GM21367 (cell line): ENCODE data around the gene MTHFD2.
"Not testable (repeated sequence)": the region's sequence is repeated elsewhere in the genome, so short reads cannot be mapped to it uniquely, and the experiment has no call there.

Experiments
- ATAC-seq: cut with Tn5 transposase; IDR thresholded peaks from one replicate; pipeline ENCODE4 v1.9.1; 2021; ENCODE audit not compliant: unreplicated experiment

MTHFD2 gene

DNA sequence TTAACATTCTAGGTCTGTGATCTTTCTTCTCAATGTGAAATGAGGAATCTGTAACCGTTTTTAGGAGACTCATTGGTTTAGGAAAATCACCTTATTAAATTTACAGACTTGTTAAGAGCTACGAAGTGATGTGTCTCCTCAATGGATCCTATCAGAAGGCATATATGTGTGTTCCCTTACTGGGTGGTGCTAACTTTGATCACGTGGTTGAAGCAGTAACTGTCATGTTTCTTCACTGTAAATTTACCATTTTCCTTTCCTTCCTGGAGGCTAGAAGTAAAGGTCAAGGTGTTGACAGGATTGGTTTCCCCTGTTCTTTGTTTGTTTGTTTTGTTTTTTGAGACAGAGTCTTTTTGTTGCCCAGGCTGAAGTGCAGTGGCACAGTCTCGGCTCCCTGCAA, 1.4 kb upstream of the MTHFD2 start:
- no peak for ATAC-seq

DNA sequence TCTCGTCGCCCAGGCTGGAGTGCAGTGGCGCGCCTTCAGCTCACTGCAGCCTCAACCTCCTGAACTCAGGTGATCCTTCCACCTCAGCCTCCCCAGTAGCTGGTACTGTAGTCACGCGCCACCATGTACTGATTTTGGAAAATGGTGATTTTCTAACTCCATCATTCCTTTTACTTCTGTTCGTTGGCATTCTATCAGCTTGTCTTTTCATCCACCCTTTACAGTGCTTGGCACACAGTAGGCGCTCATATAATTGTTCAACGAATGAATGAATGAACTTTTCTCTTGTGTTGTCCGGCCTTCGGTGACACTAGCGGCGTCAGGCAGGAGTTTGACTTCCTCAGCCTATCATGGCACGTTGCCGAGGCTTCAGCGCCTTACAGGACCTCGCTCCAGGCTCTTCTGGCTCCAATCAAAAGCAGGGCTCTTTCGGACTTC, 373 bp upstream of the MTHFD2 start:
- ATAC-seq, result no peak

DNA sequence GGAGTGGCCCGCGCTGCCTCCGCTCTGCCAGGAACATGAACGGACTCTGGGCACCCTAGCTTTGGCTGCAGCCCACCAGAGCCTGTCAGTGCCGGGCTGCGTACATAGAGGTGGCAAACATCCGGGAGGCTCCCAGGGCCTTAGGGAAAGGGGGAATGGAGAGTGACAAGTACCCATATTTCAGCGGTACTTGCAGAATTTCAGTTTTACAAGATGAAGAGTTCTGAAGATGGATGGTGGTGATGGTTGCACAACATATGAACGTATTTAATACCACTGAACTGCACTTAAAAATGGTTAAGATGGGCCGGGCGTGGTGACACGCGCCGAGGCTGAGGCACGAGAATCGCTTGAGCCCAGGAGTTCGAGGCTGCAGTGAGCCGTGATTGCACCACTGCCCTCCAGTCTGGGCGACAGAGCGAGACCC, 873 bp downstream of the MTHFD2 start:
- no peak for ATAC-seq

DNA sequence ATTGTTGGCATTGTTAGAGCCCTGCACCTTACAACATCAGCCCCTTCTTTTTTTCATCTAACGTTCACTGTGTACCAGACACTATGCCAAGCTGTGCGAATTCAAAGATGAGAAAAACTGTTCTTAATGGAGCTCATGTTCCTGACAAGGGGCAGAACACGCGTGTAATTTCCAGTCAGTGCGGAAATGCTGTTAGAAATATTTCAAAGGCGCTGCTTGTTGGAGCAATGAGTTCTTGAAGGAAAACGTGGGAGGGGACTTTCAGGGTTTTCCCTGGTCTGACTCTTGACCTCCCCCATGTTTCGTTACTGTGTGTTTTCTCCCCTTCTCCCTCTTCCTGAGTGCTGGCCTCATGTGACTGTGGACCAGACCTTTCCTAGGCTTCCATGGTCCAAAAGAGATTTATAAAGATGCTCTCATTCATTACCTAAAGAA, 1.5 kb downstream of the MTHFD2 start:
- no peak for ATAC-seq

DNA sequence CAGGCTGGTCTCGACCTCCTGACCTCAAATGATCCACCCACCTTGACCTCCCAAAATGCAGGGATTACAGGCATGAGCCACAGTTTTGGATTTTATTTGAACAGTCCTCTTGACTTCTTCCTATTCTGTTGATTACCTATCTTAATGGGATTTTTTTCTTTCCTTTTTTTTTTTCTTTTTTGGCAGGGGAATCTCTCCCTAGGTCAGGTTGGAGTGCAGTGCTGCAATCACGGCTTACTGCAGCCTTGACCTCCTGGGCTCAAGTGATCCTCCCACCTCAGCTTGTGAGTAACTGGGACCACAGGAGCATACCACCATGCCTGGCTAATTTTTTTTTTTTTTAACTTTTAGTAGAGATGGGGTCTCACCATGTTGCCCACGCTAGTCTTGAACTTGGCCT, 2.8 kb downstream of the MTHFD2 start:
- ATAC-seq, result no peak

DNA sequence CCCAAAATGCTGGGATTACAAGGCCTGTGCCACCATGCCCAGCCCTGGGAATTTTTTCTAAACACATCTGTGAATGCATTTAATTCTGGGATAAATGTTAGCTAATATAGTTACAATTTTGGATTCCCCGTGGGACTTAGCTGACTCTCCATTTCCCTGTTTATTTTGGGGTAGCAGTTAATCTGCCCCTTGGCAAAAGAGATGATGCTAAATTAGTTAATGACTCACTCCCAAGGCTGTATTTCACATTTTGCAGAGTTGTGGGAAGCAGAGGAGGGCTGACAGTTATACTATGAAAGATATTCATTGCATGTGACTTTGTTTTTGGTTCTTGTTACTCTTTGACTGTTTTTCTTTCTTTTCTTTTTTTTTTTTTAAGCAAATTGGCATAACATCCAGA, 3.2 kb downstream of the MTHFD2 start:
- ATAC-seq, result no peak

GRCh38 chr2:74204436-74204835, 6.0 kb downstream of the MTHFD2 start:
- ATAC-seq, result no peak

GRCh38 chr2:74205113-74205512, 6.7 kb downstream of the MTHFD2 start:
- no peak for ATAC-seq

- ATAC-seq, result peak; percentile 29
These were observed 7.2 kb downstream of the MTHFD2 start for GRCh38 chr2:74205596-74205995.

DNA sequence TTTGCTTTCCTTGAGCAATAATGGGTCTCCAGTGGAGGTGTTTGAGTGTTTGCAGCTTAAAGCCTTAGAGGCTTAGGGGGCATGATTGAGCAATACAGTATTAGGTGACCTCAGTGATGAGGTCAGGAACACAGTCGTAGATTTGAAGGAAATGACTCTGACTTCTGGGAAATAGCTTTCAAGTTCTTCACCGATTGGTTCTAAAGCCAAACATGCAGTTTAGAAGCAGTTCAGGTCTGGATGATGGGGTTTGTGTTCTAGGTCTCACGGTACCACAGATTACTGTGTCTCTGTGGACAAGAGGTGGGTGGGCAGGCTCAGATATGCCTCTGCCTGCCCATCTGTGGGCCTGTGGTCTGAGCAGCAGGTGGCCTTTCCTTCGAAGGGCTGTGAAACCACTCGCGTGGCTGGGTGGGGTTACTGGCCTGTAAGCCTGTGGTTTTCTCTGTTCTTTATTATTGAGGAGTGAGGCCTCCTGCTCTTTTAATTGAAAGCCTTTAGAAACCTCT, 7.8 kb downstream of the MTHFD2 start:
- ATAC-seq, result peak; percentile 51

- no peak for ATAC-seq
These were observed 14.4 kb downstream of the MTHFD2 start for GRCh38 chr2:74212702-74213410.

DNA sequence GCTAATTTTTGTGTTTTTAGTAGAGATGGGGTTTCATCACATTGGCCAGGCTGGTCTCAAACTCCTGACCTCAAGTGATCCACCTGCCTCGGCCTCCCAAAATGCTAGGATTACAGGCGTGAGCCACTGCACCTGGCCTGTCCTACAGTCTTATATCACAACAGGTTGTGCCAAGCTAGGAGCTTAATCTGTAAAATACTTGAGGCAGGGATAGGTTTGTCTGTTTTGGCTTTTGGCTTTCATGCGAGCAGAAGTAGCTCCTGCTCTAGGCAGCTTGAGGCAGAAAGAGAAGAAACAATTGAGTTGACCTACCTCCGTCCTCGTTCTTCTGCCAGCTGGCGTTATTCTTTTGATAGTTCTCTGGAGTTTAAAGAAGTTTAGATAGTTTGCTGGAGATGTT, 17.4 kb downstream of the MTHFD2 start:
- ATAC-seq, result not testable (repeated sequence)

GRCh38 chr2:74216642-74217041, 18.2 kb downstream of the MTHFD2 start:
- no peak for ATAC-seq

- ATAC-seq, result no peak
These were observed 21.6 kb downstream of the MTHFD2 start for GRCh38 chr2:74219846-74220486.

GRCh38 chr2:74221091-74221490, 22.7 kb downstream of the MTHFD2 start:
- no peak for ATAC-seq

GRCh38 chr2:74221604-74222299, 23.3 kb downstream of the MTHFD2 start:
- ATAC-seq, result no peak

DNA sequence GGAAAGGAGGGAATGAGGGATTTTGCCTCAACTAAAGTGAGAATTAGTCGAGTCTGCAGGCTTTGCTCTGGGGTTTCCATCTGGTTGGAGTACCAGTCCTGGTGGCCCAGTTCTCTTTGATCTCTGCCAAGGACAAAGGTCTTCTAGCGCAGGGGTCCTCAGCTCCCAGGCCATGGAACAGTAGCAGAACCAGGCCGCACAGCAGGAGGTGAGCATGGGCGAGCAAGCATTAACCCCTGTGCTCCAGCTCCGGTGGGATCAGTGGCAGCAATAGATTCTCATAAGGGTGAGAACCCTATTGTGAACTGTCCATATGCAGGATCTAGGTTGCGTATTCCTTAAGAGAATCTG, 23.9 kb downstream of the MTHFD2 start:
- ATAC-seq, result no peak

GRCh38 chr2:74223941-74224770, 25.7 kb downstream of the MTHFD2 start:
- ATAC-seq, result no peak

- no peak for ATAC-seq
These were observed 27.5 kb downstream of the MTHFD2 start for GRCh38 chr2:74225698-74226459.

GRCh38 chr2:74226648-74227213, 28.3 kb downstream of the MTHFD2 start:
- ATAC-seq, result no peak
